Parathyroid adenoma (tissue), 2 donors: ENCODE data around the gene PTPRD.

Experiments
- H2AFZ ChIP-seq: fragments of 300-600 bp; sonication (generic); one replicate; pipeline ENCODE4 v1.7.0; 2017; ENCODE audit warnings: antibody characterized with exemption, mild to moderate bottlenecking
- H3K27ac ChIP-seq: fragments of 300-600 bp; sonication (generic); one replicate; pipeline ENCODE4 v1.7.0; 2017
- H3K27me3 ChIP-seq: fragments of 300-600 bp; sonication (generic); one replicate; pipeline ENCODE4 v1.7.0; 2017; ENCODE audit warnings: low read length; ENCODE audit not compliant: control insufficient read depth, insufficient read depth
- H3K36me3 ChIP-seq: fragments of 300-600 bp; sonication (generic); one replicate; pipeline ENCODE4 v1.7.0; 2017; ENCODE audit warnings: low read length; ENCODE audit not compliant: control insufficient read depth, insufficient read depth
- H3K4me1 ChIP-seq: fragments of 300-600 bp; sonication (generic); one replicate; pipeline ENCODE4 v1.7.0; 2017; ENCODE audit warnings: control low read depth
- H3K4me2 ChIP-seq: fragments of 300-600 bp; sonication (generic); one replicate; pipeline ENCODE4 v1.7.0; 2017; ENCODE audit warnings: low read length
- H3K4me3 ChIP-seq: fragments of 300-600 bp; sonication (generic); one replicate; pipeline ENCODE4 v1.7.0; 2017; ENCODE audit warnings: low read depth, low read length
- H3K79me2 ChIP-seq: fragments of 300-600 bp; sonication (generic); one replicate; pipeline ENCODE4 v1.7.0; 2017; ENCODE audit warnings: control low read depth
- H3K9ac ChIP-seq: fragments of 300-600 bp; sonication (generic); one replicate; pipeline ENCODE4 v1.7.0; 2017; ENCODE audit warnings: mild to moderate bottlenecking
- H3K9me3 ChIP-seq: fragments of 300-600 bp; sonication (generic); one replicate; pipeline ENCODE4 v1.7.0; 2017; ENCODE audit warnings: low read length; ENCODE audit not compliant: control insufficient read depth
- TF ChIP-seq, protein P1 (sequence below): fragments of 300-600 bp; sonication (generic); IDR thresholded peaks from one replicate; pipeline ENCODE4 v1.7.0; 2017; ENCODE audit warnings: antibody characterized with exemption, mild to moderate bottlenecking
- donor health status: primary hyperparathyroidism.

PTPRD gene

DNA sequence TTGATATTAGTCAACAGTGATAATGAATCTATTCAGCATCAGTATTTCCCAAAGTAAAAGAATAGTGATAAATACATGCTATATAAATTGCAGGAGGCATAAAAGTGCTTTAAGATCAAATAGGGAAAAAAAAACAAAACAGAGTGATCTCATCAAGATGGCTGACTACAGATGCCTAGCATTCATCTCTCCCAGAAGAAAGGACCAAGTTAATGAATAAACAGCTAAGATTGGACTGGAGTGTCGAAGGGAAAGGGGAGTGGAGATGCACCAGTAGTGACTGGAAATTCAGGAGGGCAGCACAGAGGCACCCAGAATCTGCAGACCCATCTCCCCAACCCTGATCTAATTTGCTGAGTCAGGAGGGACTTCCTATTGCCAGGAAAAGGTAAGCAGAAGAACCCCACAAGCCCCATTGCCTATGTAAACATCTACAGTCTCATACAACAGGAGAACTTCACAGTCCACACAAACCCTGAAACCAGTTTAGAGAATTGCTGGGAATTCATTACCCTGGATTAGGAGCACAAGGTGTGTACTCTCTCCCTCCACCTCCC, 699.4 kb downstream of the PTPRD start:
- TF ChIP-seq, protein P1, sequence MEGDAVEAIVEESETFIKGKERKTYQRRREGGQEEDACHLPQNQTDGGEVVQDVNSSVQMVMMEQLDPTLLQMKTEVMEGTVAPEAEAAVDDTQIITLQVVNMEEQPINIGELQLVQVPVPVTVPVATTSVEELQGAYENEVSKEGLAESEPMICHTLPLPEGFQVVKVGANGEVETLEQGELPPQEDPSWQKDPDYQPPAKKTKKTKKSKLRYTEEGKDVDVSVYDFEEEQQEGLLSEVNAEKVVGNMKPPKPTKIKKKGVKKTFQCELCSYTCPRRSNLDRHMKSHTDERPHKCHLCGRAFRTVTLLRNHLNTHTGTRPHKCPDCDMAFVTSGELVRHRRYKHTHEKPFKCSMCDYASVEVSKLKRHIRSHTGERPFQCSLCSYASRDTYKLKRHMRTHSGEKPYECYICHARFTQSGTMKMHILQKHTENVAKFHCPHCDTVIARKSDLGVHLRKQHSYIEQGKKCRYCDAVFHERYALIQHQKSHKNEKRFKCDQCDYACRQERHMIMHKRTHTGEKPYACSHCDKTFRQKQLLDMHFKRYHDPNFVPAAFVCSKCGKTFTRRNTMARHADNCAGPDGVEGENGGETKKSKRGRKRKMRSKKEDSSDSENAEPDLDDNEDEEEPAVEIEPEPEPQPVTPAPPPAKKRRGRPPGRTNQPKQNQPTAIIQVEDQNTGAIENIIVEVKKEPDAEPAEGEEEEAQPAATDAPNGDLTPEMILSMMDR: no peak
- no peak overlapping the region for H3K4me3 ChIP-seq
- H3K9me3 ChIP-seq: no peaks in the 10 kb centered on the region
- H3K36me3 ChIP-seq: no peaks in the 10 kb centered on the region
- no peaks in the 10 kb centered on the region for H3K79me2 ChIP-seq
- no peaks in the 10 kb centered on the region for H3K27me3 ChIP-seq
- no peaks in the 10 kb centered on the region for H3K4me1 ChIP-seq
- no peak overlapping the region for H2AFZ ChIP-seq
- H3K27ac ChIP-seq: no peak overlapping the region
- H3K4me2 ChIP-seq: no peak overlapping the region
- H3K9ac ChIP-seq: no peak overlapping the region

DNA sequence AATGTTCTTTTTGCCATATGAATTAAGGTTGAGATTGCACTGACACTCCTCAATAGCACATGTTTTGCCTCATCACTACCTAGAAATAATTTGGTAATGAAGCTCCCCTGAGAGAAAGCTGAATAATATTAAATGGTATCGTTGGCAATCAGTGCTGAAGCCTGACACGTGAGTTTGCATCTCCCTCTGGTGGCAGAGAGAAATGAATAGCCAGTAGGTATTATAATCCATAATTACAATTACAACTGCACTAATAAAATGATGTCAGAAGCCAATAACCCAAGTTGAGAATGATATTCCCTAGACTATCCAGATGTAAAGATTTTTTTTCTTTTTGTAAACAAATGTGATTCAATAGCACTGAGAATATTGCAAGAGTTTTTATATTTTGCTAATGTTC, 700.3 kb downstream of the PTPRD start:
- H2AFZ ChIP-seq: no peak overlapping the region
- H3K4me3 ChIP-seq: no peak overlapping the region
- H3K27me3 ChIP-seq: no peaks in the 10 kb centered on the region
- H3K9ac ChIP-seq: no peak overlapping the region
- TF ChIP-seq, protein P1: no peak
- H3K36me3 ChIP-seq: no peaks in the 10 kb centered on the region
- H3K27ac ChIP-seq: no peak overlapping the region
- no peaks in the 10 kb centered on the region for H3K9me3 ChIP-seq
- H3K4me1 ChIP-seq: no peaks in the 10 kb centered on the region
- no peaks in the 10 kb centered on the region for H3K79me2 ChIP-seq
- H3K4me2 ChIP-seq: no peak overlapping the region

- TF ChIP-seq, protein P1: no peak
- H3K4me2 ChIP-seq: no peak overlapping the region
- no peak overlapping the region for H3K9ac ChIP-seq
- no peaks in the 10 kb centered on the region for H3K27me3 ChIP-seq
- H2AFZ ChIP-seq: no peak overlapping the region
- no peak overlapping the region for H3K27ac ChIP-seq
- H3K36me3 ChIP-seq: no peaks in the 10 kb centered on the region
- H3K4me3 ChIP-seq: no peak overlapping the region
- no peaks in the 10 kb centered on the region for H3K79me2 ChIP-seq
- H3K4me1 ChIP-seq: no peaks in the 10 kb centered on the region
- no peaks in the 10 kb centered on the region for H3K9me3 ChIP-seq
Observed at GRCh38 chr9:9905736-9906135, 707.1 kb downstream of the PTPRD start.

- no peak overlapping the region for H2AFZ ChIP-seq
- TF ChIP-seq, protein P1: no peak
- H3K4me3 ChIP-seq: no peak overlapping the region
- H3K9ac ChIP-seq: no peak overlapping the region
- H3K36me3 ChIP-seq: no peaks in the 10 kb centered on the region
- no peaks in the 10 kb centered on the region for H3K9me3 ChIP-seq
- no peaks in the 10 kb centered on the region for H3K79me2 ChIP-seq
- H3K27me3 ChIP-seq: no peaks in the 10 kb centered on the region
- H3K27ac ChIP-seq: no peak overlapping the region
- H3K4me1 ChIP-seq: no peaks in the 10 kb centered on the region
- H3K4me2 ChIP-seq: no peak overlapping the region
Observed at GRCh38 chr9:9904041-9904440, 708.8 kb downstream of the PTPRD start.

- Histone ChIP-seq H3K36me3 (no peaks in the 10 kb centered on the region), H3K79me2 (no peaks in the 10 kb centered on the region), H3K9me3 (no peaks in the 10 kb centered on the region), H2AFZ (no peak overlapping the region), H3K4me3 (no peak overlapping the region), H3K9ac (no peak overlapping the region), H3K4me1 (no peaks in the 10 kb centered on the region), H3K27me3 (no peaks in the 10 kb centered on the region), H3K4me2 (no peak overlapping the region), H3K27ac (no peak overlapping the region)
- TF ChIP-seq, protein P1: no peak
Observed at GRCh38 chr9:9901624-9902023, 711.2 kb downstream of the PTPRD start.
